PC-3 (cell line): ENCODE data around the gene B3GALT2.

Source experiments
- EZH2 ChIP-seq: fragments of 300-600 bp; sonication (generic); IDR thresholded peaks from one replicate; pipeline ENCODE4 v1.6.1; 2017; ENCODE audit warnings: antibody characterized with exemption, mild to moderate bottlenecking, low read length; ENCODE audit not compliant: unreplicated experiment
- EZH2phosphoT487 ChIP-seq: fragments of 300-600 bp; sonication (generic); IDR thresholded peaks from 2 replicates; pipeline ENCODE4 v1.6.1; 2018; ENCODE audit warnings: mild to moderate bottlenecking, antibody characterized with exemption, low read length, borderline replicate concordance
- TF ChIP-seq, protein P1 (sequence below): fragments of 300-600 bp; sonication (generic); conservative IDR thresholded peaks from 2 replicates; pipeline ENCODE4 v1.5.1; 2017; ENCODE audit warnings: antibody characterized with exemption, low read depth, mild to moderate bottlenecking, low read length

DNA sequence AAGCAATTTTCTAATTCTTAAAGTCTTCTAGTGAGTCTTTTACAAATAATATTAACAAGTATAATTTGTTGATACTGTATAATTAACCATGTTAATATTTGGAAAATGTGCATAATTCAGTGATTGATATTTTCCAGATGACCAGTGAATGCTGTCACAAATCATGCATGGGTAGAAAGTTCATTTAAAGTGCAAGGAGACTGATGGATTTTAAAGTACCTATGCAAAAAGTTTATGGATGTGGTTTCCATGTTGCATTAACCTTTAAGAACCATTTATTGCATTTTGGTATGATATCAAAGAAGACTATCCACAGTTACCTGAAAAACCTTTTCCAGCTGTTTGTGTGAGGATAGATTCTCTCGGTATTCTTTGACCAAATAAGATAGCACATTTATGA is 41.4 kb downstream of the B3GALT2 start:
- TF ChIP-seq, protein P1, sequence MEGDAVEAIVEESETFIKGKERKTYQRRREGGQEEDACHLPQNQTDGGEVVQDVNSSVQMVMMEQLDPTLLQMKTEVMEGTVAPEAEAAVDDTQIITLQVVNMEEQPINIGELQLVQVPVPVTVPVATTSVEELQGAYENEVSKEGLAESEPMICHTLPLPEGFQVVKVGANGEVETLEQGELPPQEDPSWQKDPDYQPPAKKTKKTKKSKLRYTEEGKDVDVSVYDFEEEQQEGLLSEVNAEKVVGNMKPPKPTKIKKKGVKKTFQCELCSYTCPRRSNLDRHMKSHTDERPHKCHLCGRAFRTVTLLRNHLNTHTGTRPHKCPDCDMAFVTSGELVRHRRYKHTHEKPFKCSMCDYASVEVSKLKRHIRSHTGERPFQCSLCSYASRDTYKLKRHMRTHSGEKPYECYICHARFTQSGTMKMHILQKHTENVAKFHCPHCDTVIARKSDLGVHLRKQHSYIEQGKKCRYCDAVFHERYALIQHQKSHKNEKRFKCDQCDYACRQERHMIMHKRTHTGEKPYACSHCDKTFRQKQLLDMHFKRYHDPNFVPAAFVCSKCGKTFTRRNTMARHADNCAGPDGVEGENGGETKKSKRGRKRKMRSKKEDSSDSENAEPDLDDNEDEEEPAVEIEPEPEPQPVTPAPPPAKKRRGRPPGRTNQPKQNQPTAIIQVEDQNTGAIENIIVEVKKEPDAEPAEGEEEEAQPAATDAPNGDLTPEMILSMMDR = no peak
- no peak for TF ChIP-seq EZH2phosphoT487
- no peak for TF ChIP-seq EZH2
